Measurements from ENCODE around the gene CUL5. TPM values are rescaled to one million over a fixed set of nuclear protein-coding genes. Genes with fewer than 3 reads are reported as not detected.

CUL5 gene
- total and polyA plus RNA-seq, 2 experiments from 2014 or later, result 26.0 to 40.9 TPM

GRCh38 chr11:108048269-108048668 is 39.6 kb downstream of the CUL5 start:
- DNase-seq (ENCODE audit: low spot score), result no peak
- peaks cover 4% of the 10 kb centered on the region; the same call in 1 of the 2 replicates for H4K20me1 ChIP-seq (replicated peaks; ENCODE audit: insufficient read depth)
- H3K4me2 ChIP-seq, result no peak overlapping the region
- H3K9me2 ChIP-seq (ENCODE audit: insufficient read depth), result no peaks in the 10 kb centered on the region
- H3K36me3 Mint-ChIP-seq (ENCODE audit: low read depth), result peaks cover 2% of the 10 kb centered on the region; the same call in 1 of the 3 replicates
- no peak overlapping the region for H3K27ac Mint-ChIP-seq
- no peaks in the 10 kb centered on the region for H3K27me3 Mint-ChIP-seq (ENCODE audit: insufficient read depth, low read depth, poor library complexity)
- H3K4me3 ChIP-seq, result no peak overlapping the region
- H3K4me1 Mint-ChIP-seq, result no peaks in the 10 kb centered on the region
- no peak for TF ChIP-seq EZH2 (IDR thresholded peaks at IDR 0.05; ENCODE audit: low read depth, unreplicated experiment)
- no peak for TF ChIP-seq STAT1 (IDR thresholded peaks at IDR 0.05; ENCODE audit: unreplicated experiment)
- TF ChIP-seq CREB1 (CRISPR knock-in tag; IDR thresholded peaks at IDR 0.05; ENCODE audit: low read depth), result no peak
- no peak for TF ChIP-seq ZNF462 (CRISPR knock-in tag; IDR thresholded peaks at IDR 0.05)
- no peak for TF ChIP-seq REST (IDR thresholded peaks at IDR 0.05; ENCODE audit: unreplicated experiment)
- TF ChIP-seq ZNF114 (CRISPR knock-in tag; IDR thresholded peaks at IDR 0.05), result no peak
- TF ChIP-seq ZNF331 (CRISPR knock-in tag; IDR thresholded peaks at IDR 0.05; ENCODE audit: low read depth), result no peak
- no peak for TF ChIP-seq NANOG (IDR thresholded peaks at IDR 0.05; ENCODE audit: borderline replicate concordance)
- no peak for TF ChIP-seq JUNB (IDR thresholded peaks at IDR 0.05; ENCODE audit: unreplicated experiment)
- no peaks in the 10 kb centered on the region for H3K9me3 Mint-ChIP-seq
- H3K27me3 ChIP-seq (ENCODE audit: insufficient read depth), result no peaks in the 10 kb centered on the region
- H3K4me1 ChIP-seq (ENCODE audit: insufficient read depth), result no peaks in the 10 kb centered on the region
- H3K27ac ChIP-seq (ENCODE audit: low read depth), result no peak overlapping the region
- no peaks in the 10 kb centered on the region for H3F3A ChIP-seq (replicated peaks; ENCODE audit: low read depth)
- no peak for ATAC-seq
- no peak overlapping the region for H2AFZ ChIP-seq
- H3K4me3 Mint-ChIP-seq, result no peak overlapping the region
- peaks cover 4% of the 10 kb centered on the region; the same call in 1 of the 2 replicates for H3K36me3 ChIP-seq (ENCODE audit: insufficient read depth)
- H3K79me2 ChIP-seq (replicated peaks; ENCODE audit: insufficient read depth), result no peaks in the 10 kb centered on the region; the same call in 1 of the 2 replicates
